MM.1S (cell line): ENCODE results near the gene S100A16.

Experiments used
- DNase-seq: peaks from one replicate; pipeline ENCODE4 v3.0.0-alpha.2; 2015
- H2AFZ ChIP-seq: fragments of 300-600 bp; sonication (generic); 2 replicates; pipeline ENCODE4 v1.6.0; 2016; ENCODE audit warnings: antibody characterized with exemption, low read length
- H3F3A ChIP-seq: fragments of 300-600 bp; sonication (generic); 2 replicates; pipeline ENCODE4 v1.6.1; 2016; ENCODE audit warnings: mild to moderate bottlenecking, antibody characterized with exemption, low read length, moderate library complexity, mixed read lengths; ENCODE audit not compliant: insufficient read depth
- H3K27ac ChIP-seq: fragments of 300-600 bp; sonication (generic); 2 replicates; pipeline ENCODE4 v1.5.1; 2016; ENCODE audit warnings: mild to moderate bottlenecking, low read length
- H3K27me3 ChIP-seq: fragments of 300-600 bp; sonication (generic); replicated peaks from 2 replicates; pipeline ENCODE4 v1.6.0; 2016; ENCODE audit warnings: low read length; ENCODE audit not compliant: insufficient read depth
- H3K36me3 ChIP-seq: fragments of 300-600 bp; sonication (generic); replicated peaks from 2 replicates; pipeline ENCODE4 v1.6.1; 2016; ENCODE audit warnings: mild to moderate bottlenecking, low read length, mixed read lengths; ENCODE audit not compliant: insufficient read depth
- H3K4me1 ChIP-seq: fragments of 300-600 bp; sonication (generic); 2 replicates; pipeline ENCODE4 v1.6.1; 2016; ENCODE audit warnings: low read length, mixed read lengths
- H3K4me2 ChIP-seq: fragments of 300-600 bp; sonication (generic); 2 replicates; pipeline ENCODE4 v1.6.0; 2016; ENCODE audit warnings: low read depth, low read length
- H3K4me3 ChIP-seq: fragments of 300-600 bp; sonication (generic); 2 replicates; pipeline ENCODE4 v1.5.1; 2016; ENCODE audit warnings: low read length, mixed read lengths
- H3K79me2 ChIP-seq: fragments of 300-600 bp; sonication (generic); 2 replicates; pipeline ENCODE4 v1.6.1; 2016; ENCODE audit warnings: mixed run types, low read length, mixed read lengths
- H3K9ac ChIP-seq: fragments of 300-600 bp; sonication (generic); 2 replicates; pipeline ENCODE4 v1.6.1; 2016; ENCODE audit warnings: low read length, mixed read lengths
- H3K9me2 ChIP-seq: fragments of 300-600 bp; sonication (generic); replicated peaks from 2 replicates; pipeline ENCODE4 v1.6.1; 2016; ENCODE audit warnings: mild to moderate bottlenecking, low read length, mixed read lengths; ENCODE audit not compliant: insufficient read depth
- H3K9me3 ChIP-seq: fragments of 300-600 bp; sonication (generic); replicated peaks from 2 replicates; pipeline ENCODE4 v1.6.1; 2016; ENCODE audit warnings: mild to moderate bottlenecking, low read length, mixed read lengths; ENCODE audit not compliant: insufficient read depth
- H4K20me1 ChIP-seq: fragments of 300-600 bp; sonication (generic); 2 replicates; pipeline ENCODE4 v1.6.1; 2016; ENCODE audit warnings: mild to moderate bottlenecking, low read length, moderate library complexity, mixed read lengths; ENCODE audit not compliant: insufficient read depth
- EZH2 ChIP-seq: fragments of 300-600 bp; sonication (generic); optimal IDR thresholded peaks from 2 replicates; pipeline ENCODE3; 2017; ENCODE audit warnings: low read depth, mild to moderate bottlenecking, antibody characterized with exemption, low read length, mixed read lengths
- EZH2phosphoT487 ChIP-seq: fragments of 300-600 bp; sonication (generic); IDR thresholded peaks from 2 replicates; pipeline ENCODE4 v1.6.1; 2018; ENCODE audit warnings: antibody characterized with exemption, low read length
- TF ChIP-seq, protein P1 (sequence below): fragments of 300-600 bp; sonication (generic); IDR thresholded peaks from 2 replicates; pipeline ENCODE4 v1.5.1; 2016; ENCODE audit warnings: antibody characterized with exemption, low read length, mixed read lengths

The S100A16 gene

DNA sequence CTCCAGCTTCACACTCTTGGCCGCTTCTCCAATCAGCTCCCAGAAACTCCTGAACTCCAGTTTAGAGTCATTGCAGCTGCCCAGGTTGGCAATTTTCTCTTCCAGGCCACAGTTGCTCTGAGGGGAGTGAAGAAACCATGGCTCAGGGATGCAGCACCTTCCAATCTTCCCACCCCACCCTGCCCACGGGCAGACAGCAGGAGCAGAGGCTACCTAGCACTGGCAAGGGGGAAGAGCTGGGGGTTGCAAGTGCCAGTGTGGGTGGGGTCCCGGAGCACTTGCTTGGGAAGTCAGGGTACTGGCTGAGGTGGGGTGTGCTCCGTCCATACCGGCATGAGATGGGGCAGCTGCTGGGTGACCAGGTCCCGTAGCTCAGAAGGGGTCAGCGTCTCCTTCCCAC is 2.0 kb upstream of the S100A16 start:
- Histone ChIP-seq H3K36me3 (no peaks in the 10 kb centered on the region), H2AFZ (no peak overlapping the region), H3K4me3 (no peak overlapping the region), H3K27me3 (no peaks in the 10 kb centered on the region), H3K4me1 (no peaks in the 10 kb centered on the region; the same call in 1 of the 2 replicates), H3F3A (no peaks in the 10 kb centered on the region), H4K20me1 (no peaks in the 10 kb centered on the region), H3K9me3 (no peaks in the 10 kb centered on the region), H3K9me2 (no peaks in the 10 kb centered on the region), H3K9ac (no peak overlapping the region), H3K79me2 (no peaks in the 10 kb centered on the region), H3K4me2 (no peak overlapping the region), H3K27ac (no peak overlapping the region)
- no peak for DNase-seq
- TF ChIP-seq, protein P1, sequence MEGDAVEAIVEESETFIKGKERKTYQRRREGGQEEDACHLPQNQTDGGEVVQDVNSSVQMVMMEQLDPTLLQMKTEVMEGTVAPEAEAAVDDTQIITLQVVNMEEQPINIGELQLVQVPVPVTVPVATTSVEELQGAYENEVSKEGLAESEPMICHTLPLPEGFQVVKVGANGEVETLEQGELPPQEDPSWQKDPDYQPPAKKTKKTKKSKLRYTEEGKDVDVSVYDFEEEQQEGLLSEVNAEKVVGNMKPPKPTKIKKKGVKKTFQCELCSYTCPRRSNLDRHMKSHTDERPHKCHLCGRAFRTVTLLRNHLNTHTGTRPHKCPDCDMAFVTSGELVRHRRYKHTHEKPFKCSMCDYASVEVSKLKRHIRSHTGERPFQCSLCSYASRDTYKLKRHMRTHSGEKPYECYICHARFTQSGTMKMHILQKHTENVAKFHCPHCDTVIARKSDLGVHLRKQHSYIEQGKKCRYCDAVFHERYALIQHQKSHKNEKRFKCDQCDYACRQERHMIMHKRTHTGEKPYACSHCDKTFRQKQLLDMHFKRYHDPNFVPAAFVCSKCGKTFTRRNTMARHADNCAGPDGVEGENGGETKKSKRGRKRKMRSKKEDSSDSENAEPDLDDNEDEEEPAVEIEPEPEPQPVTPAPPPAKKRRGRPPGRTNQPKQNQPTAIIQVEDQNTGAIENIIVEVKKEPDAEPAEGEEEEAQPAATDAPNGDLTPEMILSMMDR: no peak
- TF ChIP-seq EZH2phosphoT487: no peak

DNA sequence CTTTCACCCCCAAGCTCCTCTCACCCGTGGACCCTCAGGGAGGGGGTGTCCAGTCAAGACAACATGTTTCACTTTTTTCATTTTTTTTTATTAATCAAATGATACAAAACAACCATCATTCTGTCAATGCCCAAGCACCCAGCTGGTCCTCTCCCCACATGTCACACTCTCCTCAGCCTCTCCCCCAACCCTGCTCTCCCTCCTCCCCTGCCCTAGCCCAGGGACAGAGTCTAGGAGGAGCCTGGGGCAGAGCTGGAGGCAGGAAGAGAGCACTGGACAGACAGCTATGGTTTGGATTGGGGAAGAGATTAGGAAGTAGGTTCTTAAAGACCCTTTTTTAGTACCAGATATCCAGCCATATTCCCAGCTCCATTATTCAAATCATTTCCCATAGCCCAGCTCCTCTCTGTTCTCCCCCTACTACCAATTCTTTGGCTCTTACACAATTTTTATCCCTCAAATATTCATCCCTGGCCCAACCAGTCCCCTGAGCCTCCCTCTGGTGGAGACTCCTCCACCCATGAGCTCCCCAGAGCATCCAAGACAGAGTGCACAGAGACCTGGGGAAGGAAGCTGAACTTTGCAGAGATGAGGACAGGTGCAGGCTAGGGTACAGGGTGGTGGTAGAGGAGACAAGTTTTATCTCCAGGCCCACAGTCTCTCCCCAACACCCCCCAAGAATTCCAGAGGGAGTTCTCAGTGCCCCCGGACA is 1.4 kb upstream of the S100A16 start:
- Histone ChIP-seq H3K9me2 (no peaks in the 10 kb centered on the region), H3K27me3 (no peaks in the 10 kb centered on the region), H3K36me3 (no peaks in the 10 kb centered on the region), H3K4me3 (no peak overlapping the region), H3K27ac (no peak overlapping the region), H3K79me2 (no peaks in the 10 kb centered on the region), H3K9ac (no peak overlapping the region), H2AFZ (no peak overlapping the region), H4K20me1 (no peaks in the 10 kb centered on the region), H3K9me3 (no peaks in the 10 kb centered on the region), H3F3A (no peaks in the 10 kb centered on the region), H3K4me2 (no peak overlapping the region), H3K4me1 (no peaks in the 10 kb centered on the region; the same call in 1 of the 2 replicates)
- no peak for DNase-seq
- TF ChIP-seq, protein P1: no peak
- TF ChIP-seq EZH2phosphoT487 (no peak), EZH2 (no peak)

DNA sequence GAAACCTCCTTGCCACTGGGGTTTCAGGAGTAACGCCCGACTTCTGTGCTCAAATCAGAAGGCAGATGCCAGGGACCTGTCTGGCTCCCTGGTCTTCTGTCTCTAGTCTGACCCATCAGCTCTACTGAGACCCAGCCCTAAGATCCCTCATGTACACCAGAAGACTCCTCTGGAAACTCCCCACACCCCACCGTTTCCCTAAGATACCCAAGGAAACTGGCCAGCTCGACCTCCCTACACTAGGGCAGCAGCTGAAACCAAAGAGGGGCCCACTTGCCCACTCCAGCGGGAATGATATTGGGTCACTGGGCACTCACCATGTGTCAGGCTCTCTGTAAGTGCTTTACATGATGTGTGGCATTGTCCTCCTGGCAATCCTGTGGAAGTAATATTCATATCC is 469 bp upstream of the S100A16 start:
- no peaks in the 10 kb centered on the region for H3F3A ChIP-seq
- H3K9me2 ChIP-seq: no peaks in the 10 kb centered on the region
- DNase-seq: no peak
- no peaks in the 10 kb centered on the region for H4K20me1 ChIP-seq
- H3K79me2 ChIP-seq: no peaks in the 10 kb centered on the region
- no peak overlapping the region for H2AFZ ChIP-seq
- no peaks in the 10 kb centered on the region; the same call in 1 of the 2 replicates for H3K4me1 ChIP-seq
- H3K27ac ChIP-seq: no peak overlapping the region
- no peak overlapping the region for H3K4me3 ChIP-seq
- H3K9me3 ChIP-seq: no peaks in the 10 kb centered on the region
- no peak overlapping the region for H3K4me2 ChIP-seq
- TF ChIP-seq, protein P1: no peak
- TF ChIP-seq EZH2 (no peak), EZH2phosphoT487 (no peak)
- no peaks in the 10 kb centered on the region for H3K36me3 ChIP-seq
- H3K9ac ChIP-seq: no peak overlapping the region
- no peaks in the 10 kb centered on the region for H3K27me3 ChIP-seq
